Measurements from ENCODE around the gene ABHD17A. TPM values are rescaled to one million over a fixed set of nuclear protein-coding genes. Genes with fewer than 3 reads are reported as not detected.
A peak's percentile ranks its signal among the peaks of the same experiment; 100 is the strongest.

ABHD17A gene
- total and polyA plus RNA-seq, 10 donors = 73.4 to 107 (median 83.6) TPM

- Histone ChIP-seq H3K36me3 (peaks cover 0 to 9% (median 6%) of the 10 kb centered on the region in 6 donors), H3K4me1 (peaks cover 60 to 98% (median 91%) of the 10 kb centered on the region in 6 donors), H3K27ac (peak overlapping the region; percentile 80 to 99 (median 95)), H3K27me3 (replicated peaks in 1 of 7) (no peaks in the 10 kb centered on the region), H3K4me3 (peak overlapping the region; percentile 25 to 82 (median 50)), H3K9me3 (no peaks in the 10 kb centered on the region)
- peak in 2 of 3 donors; percentile 20 to 27 for TF ChIP-seq POLR2A (IDR thresholded peaks at IDR 0.05)
- TF ChIP-seq POLR2AphosphoS5 (IDR thresholded peaks at IDR 0.05) = peak; percentile 92 to 97 (median 97)
- TF ChIP-seq, protein P1, sequence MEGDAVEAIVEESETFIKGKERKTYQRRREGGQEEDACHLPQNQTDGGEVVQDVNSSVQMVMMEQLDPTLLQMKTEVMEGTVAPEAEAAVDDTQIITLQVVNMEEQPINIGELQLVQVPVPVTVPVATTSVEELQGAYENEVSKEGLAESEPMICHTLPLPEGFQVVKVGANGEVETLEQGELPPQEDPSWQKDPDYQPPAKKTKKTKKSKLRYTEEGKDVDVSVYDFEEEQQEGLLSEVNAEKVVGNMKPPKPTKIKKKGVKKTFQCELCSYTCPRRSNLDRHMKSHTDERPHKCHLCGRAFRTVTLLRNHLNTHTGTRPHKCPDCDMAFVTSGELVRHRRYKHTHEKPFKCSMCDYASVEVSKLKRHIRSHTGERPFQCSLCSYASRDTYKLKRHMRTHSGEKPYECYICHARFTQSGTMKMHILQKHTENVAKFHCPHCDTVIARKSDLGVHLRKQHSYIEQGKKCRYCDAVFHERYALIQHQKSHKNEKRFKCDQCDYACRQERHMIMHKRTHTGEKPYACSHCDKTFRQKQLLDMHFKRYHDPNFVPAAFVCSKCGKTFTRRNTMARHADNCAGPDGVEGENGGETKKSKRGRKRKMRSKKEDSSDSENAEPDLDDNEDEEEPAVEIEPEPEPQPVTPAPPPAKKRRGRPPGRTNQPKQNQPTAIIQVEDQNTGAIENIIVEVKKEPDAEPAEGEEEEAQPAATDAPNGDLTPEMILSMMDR (IDR thresholded peaks at IDR 0.05 in 8 of 11, conservative IDR thresholded peaks at IDR 0.05 in 3 of 11) = peak in 6 of 11 experiments; percentile 8 to 52 (median 21)
- intact Hi-C loops (cut with DNase I; ENCODE audit: low total_unique reads) = no loop called here
- peak; percentile 99 for DNase-seq
- 8 to 12% (median 10%) methylated on average over 13 to 32 of the region's 33 CpGs for WGBS, 5 donors
Measured at GRCh38 chr19:1855040-1855827, 30.1 kb downstream of the ABHD17A start.

GRCh38 chr19:1854542-1855039, 30.7 kb downstream of the ABHD17A start:
- Histone ChIP-seq H3K27me3 (replicated peaks in 1 of 7) (no peaks in the 10 kb centered on the region), H3K36me3 (peaks cover 0 to 9% (median 6%) of the 10 kb centered on the region in 6 donors), H3K27ac (peak overlapping the region; percentile 80 to 99 (median 95)), H3K4me1 (peaks cover 56 to 98% (median 86%) of the 10 kb centered on the region in 6 donors), H3K4me3 (peak overlapping the region in 4 of 8 donors; percentile 54 to 82 (median 56)), H3K9me3 (no peaks in the 10 kb centered on the region)
- peak; percentile 89 for DNase-seq
- 70 to 88% (median 78%) methylated on average over 34 to 37 of the region's 37 CpGs for WGBS, 5 donors
- TF ChIP-seq, protein P1 (IDR thresholded peaks at IDR 0.05 in 8 of 11, conservative IDR thresholded peaks at IDR 0.05 in 3 of 11) = no peak
- TF ChIP-seq POLR2AphosphoS5 (IDR thresholded peaks at IDR 0.05) = no peak
- no peak for TF ChIP-seq POLR2A (IDR thresholded peaks at IDR 0.05)
- intact Hi-C loops (cut with DNase I; ENCODE audit: low total_unique reads) = no loop called here

- intact Hi-C loops (cut with DNase I; ENCODE audit: low total_unique reads) = no loop called here
- H3K36me3 ChIP-seq = peaks cover 0 to 9% (median 6%) of the 10 kb centered on the region in 6 donors
- 73 to 82% (median 76%) methylated on average over 6 to 16 of the region's 16 CpGs for WGBS, 5 donors
- H3K9me3 ChIP-seq = no peaks in the 10 kb centered on the region
- peak overlapping the region in 2 of 8 donors; percentile 7 to 82 for H3K4me3 ChIP-seq
- peaks cover 56 to 98% (median 84%) of the 10 kb centered on the region in 6 donors for H3K4me1 ChIP-seq
- H3K27me3 ChIP-seq (replicated peaks in 1 of 7) = no peaks in the 10 kb centered on the region
- DNase-seq = peak; percentile 81
- peak overlapping the region in 5 of 8 donors; percentile 94 to 99 (median 97) for H3K27ac ChIP-seq
- TF ChIP-seq, protein P1 (IDR thresholded peaks at IDR 0.05 in 8 of 11, conservative IDR thresholded peaks at IDR 0.05 in 3 of 11) = no peak
- TF ChIP-seq POLR2AphosphoS5 (IDR thresholded peaks at IDR 0.05) (no peak), POLR2A (IDR thresholded peaks at IDR 0.05) (no peak)
Measured at GRCh38 chr19:1854039-1854541, 31.2 kb downstream of the ABHD17A start.

Measured in spleen (tissue), 11 donors.